ENCODE results near the gene EPB41L2.

EPB41L2 gene

GRCh38 chr6:131061041-131061750, 1.8 kb downstream of the EPB41L2 start:
- no peak for DNase-seq

GRCh38 chr6:131060311-131060710, 2.7 kb downstream of the EPB41L2 start:
- no peak for DNase-seq

DNA sequence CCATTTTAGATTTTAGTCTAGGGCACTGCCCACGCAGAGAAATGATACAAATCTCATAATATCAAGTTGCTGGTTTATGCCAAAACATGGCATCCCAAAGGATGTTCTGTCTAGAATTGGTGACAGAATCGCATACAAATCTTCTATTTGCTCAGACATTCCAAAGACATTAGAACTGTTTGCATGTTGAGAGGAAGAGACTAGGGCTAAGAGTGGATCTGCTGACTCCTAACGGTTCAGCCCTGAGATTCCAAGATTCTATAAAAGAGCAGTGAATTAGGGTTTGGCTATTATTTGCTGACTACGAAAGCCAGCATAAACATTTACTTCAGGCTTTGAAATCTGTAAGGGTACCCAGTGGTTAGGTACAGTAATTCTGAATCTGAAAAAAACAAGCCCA, 3.6 kb downstream of the EPB41L2 start:
- DNase-seq: no peak

DNA sequence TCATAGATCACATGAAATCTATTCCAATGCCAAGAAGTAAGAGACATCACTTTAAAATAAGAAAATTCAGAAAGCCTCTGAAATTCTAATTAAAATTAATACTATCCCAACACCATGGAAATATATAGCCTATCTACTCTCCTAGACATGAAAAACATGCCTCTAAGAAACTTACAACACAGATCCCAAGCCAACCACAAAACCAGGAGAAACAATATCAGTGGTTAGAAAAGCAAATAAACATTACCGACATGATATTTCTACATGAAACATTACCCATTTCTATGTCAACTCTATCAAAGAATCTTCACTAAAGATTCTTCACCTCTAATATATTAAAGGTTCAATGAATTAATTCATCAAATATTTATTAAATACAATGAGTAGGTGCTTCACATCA, 4.8 kb downstream of the EPB41L2 start:
- no peak for DNase-seq

DNA sequence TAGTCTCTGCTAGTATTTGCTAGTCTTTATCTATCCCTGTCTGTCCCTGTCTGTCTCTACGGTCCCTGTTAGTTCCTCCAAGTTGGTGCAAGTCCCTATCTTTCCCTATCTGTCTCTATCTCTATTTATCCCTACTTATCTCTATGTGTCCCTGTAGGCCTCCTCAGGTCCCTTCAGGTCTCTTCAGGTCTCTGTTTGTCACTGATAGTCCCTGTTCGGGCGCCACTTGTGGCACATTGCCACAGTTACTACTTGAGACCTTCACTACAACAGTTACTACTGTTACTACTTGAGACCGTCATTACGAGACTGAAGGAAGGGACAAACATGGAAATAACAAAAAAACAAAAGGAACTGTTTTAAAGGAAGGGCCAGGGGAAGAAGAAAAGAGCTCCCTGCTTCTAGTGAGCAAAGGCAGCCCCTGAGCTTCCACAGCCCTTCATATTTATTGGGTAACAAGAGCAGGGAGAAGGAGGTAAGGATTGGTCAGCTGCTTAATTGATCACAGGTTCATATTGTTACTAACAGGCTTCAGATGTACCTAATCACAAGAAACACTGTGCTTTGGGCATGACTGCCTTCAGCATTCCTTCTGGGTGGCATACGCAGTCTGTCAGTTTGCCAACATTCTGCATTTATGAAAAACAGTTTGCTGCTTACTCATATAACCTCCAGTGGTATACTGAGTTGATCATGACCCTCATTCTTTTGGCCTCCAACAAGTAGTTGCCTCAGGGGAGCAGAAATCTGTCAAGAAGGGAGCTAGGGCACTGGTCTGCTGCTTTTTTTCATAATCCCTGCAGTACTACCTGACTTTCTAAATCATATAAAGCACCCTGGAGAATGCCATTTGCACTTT, 8.4 kb downstream of the EPB41L2 start:
- no peak for DNase-seq

GRCh38 chr6:131053546-131054240, 9.4 kb downstream of the EPB41L2 start:
- DNase-seq: no peak

GRCh38 chr6:131052181-131052580, 10.9 kb downstream of the EPB41L2 start:
- no peak for DNase-seq

DNA sequence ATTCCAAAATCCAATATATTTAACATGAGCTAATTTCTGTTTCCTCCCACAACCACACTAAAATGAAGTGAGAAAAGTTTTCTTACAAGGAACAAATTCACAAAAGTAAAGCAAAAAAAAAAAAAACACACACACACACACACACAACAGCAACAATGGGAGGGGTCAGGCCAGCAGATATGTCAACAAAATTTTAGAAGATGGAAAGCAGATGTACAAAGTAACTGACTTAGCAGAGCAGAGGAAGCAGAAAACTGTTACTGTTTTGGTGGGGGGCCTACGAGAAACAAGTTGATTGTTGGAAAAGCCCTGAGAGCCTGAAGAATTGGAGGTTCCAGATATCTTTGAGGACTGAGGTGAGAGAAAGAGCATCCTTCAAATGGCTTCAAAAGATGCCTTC, 11.7 kb downstream of the EPB41L2 start:
- DNase-seq: no peak

DNA sequence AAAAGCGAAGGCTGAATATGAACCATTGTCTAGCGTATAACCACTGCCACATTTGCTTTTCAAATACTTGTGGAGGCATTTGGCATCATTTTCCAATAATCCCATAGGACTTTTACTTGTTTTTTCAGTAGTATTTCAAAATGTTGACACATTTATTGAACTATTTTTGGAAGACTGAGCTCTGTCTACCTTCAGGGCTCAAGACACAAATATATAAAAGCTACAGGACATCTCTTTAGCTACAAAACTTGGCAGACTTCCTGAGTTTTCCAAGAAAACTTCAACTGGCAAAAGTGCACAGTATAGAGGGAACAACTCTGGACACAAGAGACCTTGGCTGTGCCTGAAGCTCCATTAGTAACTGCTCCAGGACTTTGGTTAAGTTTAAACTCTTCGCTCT, 13.4 kb downstream of the EPB41L2 start:
- DNase-seq: no peak

DNA sequence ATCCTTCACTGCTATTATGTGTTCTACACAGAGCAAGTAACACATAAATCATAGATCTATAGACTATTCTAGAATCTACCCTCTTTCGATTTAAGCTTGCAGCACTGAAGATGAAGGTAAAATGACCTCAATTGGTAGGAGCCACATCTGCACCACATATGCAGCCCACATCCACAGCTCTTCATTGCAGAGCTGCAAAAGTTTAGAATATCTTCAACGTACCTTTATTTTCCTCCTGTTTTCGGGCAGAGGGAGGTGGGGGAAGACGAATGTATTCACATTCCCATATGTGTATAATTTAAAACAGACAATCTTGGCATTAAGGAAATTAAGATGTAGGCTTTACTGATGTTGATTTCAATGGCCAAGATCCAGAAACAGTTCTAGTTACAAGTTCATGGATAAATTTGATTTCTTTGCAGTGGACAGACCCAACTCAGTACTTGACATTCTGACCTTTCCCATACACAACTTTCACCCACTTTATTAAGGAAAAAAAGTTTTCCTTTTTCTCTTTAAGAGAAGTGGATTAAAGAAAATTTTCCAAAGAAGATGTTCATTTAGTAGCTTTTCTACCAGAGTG, 14.0 kb downstream of the EPB41L2 start:
- DNase-seq: no peak

- no peak for DNase-seq
These were observed 14.6 kb downstream of the EPB41L2 start for GRCh38 chr6:131048459-131048858.

DNA sequence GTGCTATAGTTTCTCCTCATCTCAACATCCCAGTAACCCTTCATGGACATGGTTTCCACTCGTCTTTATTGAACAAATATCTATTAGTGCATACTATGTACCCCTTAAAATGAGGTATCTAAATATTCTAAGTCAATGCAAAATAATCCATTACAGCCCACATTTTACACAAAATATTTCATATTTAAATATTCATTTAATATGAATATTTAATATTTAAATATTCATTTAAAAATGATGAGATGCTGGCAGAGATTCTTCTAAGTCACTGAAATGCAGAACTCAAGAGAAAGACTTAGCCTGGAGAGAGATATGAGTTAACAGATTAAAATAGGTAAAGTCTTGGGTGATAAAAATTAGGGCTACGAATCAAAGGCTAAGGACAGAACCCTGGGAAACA, 17.9 kb downstream of the EPB41L2 start:
- DNase-seq: no peak

DNA sequence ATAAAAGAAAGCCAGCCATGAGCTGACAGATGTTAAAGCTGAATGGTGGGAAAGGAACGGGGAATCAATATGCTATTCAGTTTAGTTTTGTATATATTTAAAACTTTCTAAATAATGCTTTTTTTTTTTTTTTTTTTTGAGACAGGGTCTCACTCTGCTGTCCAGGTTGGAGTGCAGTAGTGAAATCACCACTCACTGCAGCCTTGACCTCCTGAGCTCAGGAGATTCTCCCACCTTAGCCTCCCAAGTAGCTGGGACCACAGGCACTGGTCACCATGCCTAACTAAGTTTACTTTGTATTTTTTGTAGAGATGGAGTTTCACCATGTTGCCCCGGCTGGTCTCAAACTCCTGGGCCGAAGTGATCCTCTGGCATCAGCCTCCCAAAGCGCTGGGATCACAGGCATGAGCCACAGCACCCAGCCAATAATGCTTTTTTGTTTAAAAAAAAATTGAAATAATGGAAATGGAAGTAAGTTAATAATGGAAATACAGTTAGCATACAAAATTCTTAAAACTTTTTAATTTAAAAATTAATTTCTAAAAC, 19.1 kb downstream of the EPB41L2 start:
- DNase-seq: no peak

DNA sequence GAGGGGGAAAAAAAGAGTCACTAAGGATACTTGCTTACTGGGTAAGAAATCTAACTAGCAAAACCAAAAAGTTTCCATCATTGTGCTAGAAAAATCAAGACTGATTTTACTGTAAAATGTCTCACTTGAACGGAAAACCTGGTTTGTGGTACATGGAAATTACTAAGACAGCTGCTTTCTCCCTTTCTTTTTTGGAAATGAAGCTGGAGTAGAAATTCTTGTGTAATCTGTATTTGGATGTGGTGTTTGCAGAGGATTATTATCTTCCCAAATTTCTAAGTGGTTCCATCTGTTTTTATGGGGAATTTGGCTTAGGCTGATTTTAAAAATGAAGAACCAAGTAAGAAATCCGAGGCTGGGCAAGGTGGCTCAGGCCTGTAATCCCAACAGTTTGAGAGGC, 20.4 kb downstream of the EPB41L2 start:
- DNase-seq: no peak

- no peak for DNase-seq
These were observed 21.2 kb downstream of the EPB41L2 start for GRCh38 chr6:131041814-131042213.

DNA sequence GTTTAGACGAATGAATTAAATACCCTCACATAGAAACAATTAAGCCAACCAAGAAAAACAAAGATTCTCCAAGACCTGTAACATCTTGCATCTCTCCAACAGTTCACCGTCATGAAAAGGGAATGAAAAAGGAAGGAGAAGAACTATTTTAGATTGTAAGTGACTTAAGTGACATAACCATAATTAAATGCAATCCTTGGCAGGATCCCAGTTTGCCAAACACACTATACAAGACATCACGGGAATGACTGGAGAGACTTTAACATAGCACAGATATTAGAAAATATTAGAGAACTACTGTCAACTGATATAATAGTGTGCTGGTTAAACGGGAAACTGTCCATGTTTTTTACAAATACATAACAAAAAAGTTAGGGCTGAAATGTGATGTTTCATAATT, 22.2 kb downstream of the EPB41L2 start:
- no peak for DNase-seq

DNA sequence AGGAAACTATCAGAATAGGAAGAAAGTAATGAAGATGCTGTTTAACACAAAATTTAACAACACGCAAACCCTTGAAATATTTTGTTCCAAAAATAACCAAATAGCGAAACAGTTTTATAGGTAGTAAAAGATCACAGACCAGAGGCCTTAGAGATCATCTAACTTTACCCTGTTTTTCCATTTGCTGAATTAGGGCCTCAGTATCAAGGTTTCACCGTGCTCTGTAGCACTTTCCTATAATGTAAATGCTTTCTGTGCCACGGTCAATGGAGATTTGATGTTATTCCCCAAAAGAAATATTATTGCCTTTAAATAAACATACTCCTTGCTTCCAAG, 23.7 kb downstream of the EPB41L2 start:
- DNase-seq: no peak

GRCh38 chr6:131038597-131039344, 24.3 kb downstream of the EPB41L2 start:
- no peak for DNase-seq

- DNase-seq: no peak
These were observed 25.7 kb downstream of the EPB41L2 start for GRCh38 chr6:131037194-131037897.

- DNase-seq: no peak
These were observed 26.4 kb downstream of the EPB41L2 start for GRCh38 chr6:131036601-131037000.

DNA sequence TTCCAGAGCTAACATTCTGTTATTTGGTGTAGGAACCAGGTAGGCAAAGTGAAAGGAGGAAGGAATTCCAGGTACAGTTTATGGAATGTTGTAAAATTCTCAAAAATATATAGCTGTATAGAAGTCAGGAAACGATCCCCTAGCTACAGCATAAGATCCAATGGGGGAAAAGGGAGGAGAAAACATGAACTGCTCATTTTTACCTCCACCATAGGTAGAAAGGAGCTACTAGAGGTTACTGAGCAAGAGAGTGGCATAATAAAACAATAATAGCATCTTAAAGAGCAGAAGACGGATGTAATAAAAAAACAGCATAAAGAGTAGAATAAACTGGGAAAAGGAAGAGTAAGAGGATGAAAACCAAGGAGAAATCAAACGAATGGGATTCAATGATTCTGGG, 26.9 kb downstream of the EPB41L2 start:
- no peak for DNase-seq

- DNase-seq: no peak
These were observed 27.5 kb downstream of the EPB41L2 start for GRCh38 chr6:131035582-131035981.

Measured in CD4-positive, alpha-beta T cell treated with Interleukin-17A for 1 hour (primary cell).